ENCODE measurements around the gene HID1. TPM values are rescaled to one million over a fixed set of nuclear protein-coding genes. Genes with fewer than 3 reads are reported as not detected.
A peak's percentile ranks its signal among the peaks of the same experiment; 100 is the strongest.

HID1 gene
- total and polyA plus RNA-seq, 9 of the 15 experiments (the other 6 are each of a cell fraction or from before 2014, with no cell fraction given) = 0.14 to 2.1 (median 0.54) TPM; not detected in 2

GRCh38 chr17:74930535-74931036 is 42.0 kb downstream of the HID1 start:
- peaks cover 15 to 19% of the 10 kb centered on the region in 2 experiments; a peak in 4 of 5 replicates for H3K4me1 ChIP-seq (replicated peaks in 1 of 2; ENCODE audit: control insufficient read depth in 2 of 2, insufficient read depth in 2 of 2, low read length in 2 of 2)
- H3K4me3 ChIP-seq = no peak overlapping the region
- no TSS peak for BruUV-seq (replicated peaks)
- 0 out of 2 replicates have a peak overlapping the region, but pooled peaks have one; percentile 33 for H2AFZ ChIP-seq (ENCODE audit: low read depth, low read length)
- FAIRE-seq (no peak), DNase-seq (ENCODE audit: extremely low read depth in 1 of 4, low spot score in 3 of 4) (no peak), ATAC-seq (no peak)
- in situ Hi-C loops (cut with MboI) = no loop called here
- intact Hi-C loops (cut with micrococcal nuclease) = no loop called here
- no peaks in the 10 kb centered on the region for H3K36me3 ChIP-seq (ENCODE audit: control insufficient read depth, insufficient read depth, low read length)
- ChIA-PET CTCF (ENCODE audit: low intra/inter-chr PET ratio) (no interaction called here), POLR2A (interaction anchor here (0.9 to 1.1 kb wide), 2 partner anchors 18 to 75 kb away, joined by 3 read pairs; no protein-coding TSS in a partner anchor)
- H3K9me3 ChIP-seq (replicated peaks; ENCODE audit: control insufficient read depth, insufficient read depth, low read depth, low read length) = no peaks in the 10 kb centered on the region
- WGBS (ENCODE audit: insufficient coverage, low coverage, missing lambda C conversion rate) = 84% methylated on average over 22 of the region's 24 CpGs
- no peaks in the 10 kb centered on the region for H4K20me1 ChIP-seq (replicated peaks; ENCODE audit: control insufficient read depth, insufficient read depth, low read length)
- no peak overlapping the region for H3K27ac ChIP-seq (ENCODE audit: extremely low read depth, low read depth, low read length)
- H3K27me3 ChIP-seq (ENCODE audit: control insufficient read depth in 2 of 2, insufficient read depth in 2 of 2, low read length in 2 of 2) = peaks cover 0 to 11% of the 10 kb centered on the region in 2 experiments; a peak in 2 of 5 replicates
- no peaks in the 10 kb centered on the region for H3K9me1 ChIP-seq (ENCODE audit: control insufficient read depth, insufficient read depth, low read length)
- no peak overlapping the region for H3K4me2 ChIP-seq (ENCODE audit: insufficient read depth, low read length)
- H3K9ac ChIP-seq (ENCODE audit: insufficient read depth in 1 of 2, low read depth in 2 of 2, low read length in 2 of 2) = peak overlapping the region in 1 of 2 experiments; percentile 4; a peak in 1 of 4 replicates
- no peaks in the 10 kb centered on the region for H3K79me2 ChIP-seq (ENCODE audit: control insufficient read depth, insufficient read depth, low read length)
- TF ChIP-seq HMGN3 (IDR thresholded peaks at IDR 0.05; ENCODE audit: borderline replicate concordance, extremely low read depth, insufficient read length, low read depth, low read length) = no peak
- TF ChIP-seq CHD7 (IDR thresholded peaks at IDR 0.05; ENCODE audit: low read depth, low read length) = no peak
- no peak for TF ChIP-seq ZNF217 (CRISPR knock-in tag; IDR thresholded peaks at IDR 0.05)
- TF ChIP-seq PHF20 (IDR thresholded peaks at IDR 0.05; ENCODE audit: partially characterized antibody) = no peak
- TF ChIP-seq MAZ (CRISPR knock-in tag; conservative IDR thresholded peaks at IDR 0.05 in 1 of 2, IDR thresholded peaks at IDR 0.05 in 1 of 2) = no peak
- no peak for TF ChIP-seq MEF2A (IDR thresholded peaks at IDR 0.05; ENCODE audit: control insufficient read depth, low read depth, low read length)
- TF ChIP-seq, protein P1, sequence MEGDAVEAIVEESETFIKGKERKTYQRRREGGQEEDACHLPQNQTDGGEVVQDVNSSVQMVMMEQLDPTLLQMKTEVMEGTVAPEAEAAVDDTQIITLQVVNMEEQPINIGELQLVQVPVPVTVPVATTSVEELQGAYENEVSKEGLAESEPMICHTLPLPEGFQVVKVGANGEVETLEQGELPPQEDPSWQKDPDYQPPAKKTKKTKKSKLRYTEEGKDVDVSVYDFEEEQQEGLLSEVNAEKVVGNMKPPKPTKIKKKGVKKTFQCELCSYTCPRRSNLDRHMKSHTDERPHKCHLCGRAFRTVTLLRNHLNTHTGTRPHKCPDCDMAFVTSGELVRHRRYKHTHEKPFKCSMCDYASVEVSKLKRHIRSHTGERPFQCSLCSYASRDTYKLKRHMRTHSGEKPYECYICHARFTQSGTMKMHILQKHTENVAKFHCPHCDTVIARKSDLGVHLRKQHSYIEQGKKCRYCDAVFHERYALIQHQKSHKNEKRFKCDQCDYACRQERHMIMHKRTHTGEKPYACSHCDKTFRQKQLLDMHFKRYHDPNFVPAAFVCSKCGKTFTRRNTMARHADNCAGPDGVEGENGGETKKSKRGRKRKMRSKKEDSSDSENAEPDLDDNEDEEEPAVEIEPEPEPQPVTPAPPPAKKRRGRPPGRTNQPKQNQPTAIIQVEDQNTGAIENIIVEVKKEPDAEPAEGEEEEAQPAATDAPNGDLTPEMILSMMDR (IDR thresholded peaks at IDR 0.05 in 2 of 3, conservative IDR thresholded peaks at IDR 0.05 in 1 of 3; ENCODE audit: insufficient read depth in 2 of 3, low read depth in 1 of 3, low read length in 3 of 3) = no peak
- no peak for TF ChIP-seq IRF2 (CRISPR knock-in tag; IDR thresholded peaks at IDR 0.05)
